SK-N-SH (cell line): ENCODE measurements around the gene ATG4C.
A peak's percentile ranks its signal among the peaks of the same experiment; 100 is the strongest.

ENCODE experiments used
- CHD2 ChIP-seq: fragments of 150-350 bp; IDR thresholded peaks from 2 replicates; pipeline ENCODE4 v1.6.1; 2018; ENCODE audit warnings: low read length; ENCODE audit not compliant: partially characterized antibody
- EZH2phosphoT487 ChIP-seq: fragments of 200-600 bp; sonication (generic); IDR thresholded peaks from 2 replicates; pipeline ENCODE4 v1.6.1; 2017; ENCODE audit warnings: low read depth, mixed run types, mild to moderate bottlenecking, antibody characterized with exemption, moderate library complexity, borderline replicate concordance
- FOXM1 ChIP-seq: IDR thresholded peaks from 2 replicates; pipeline ENCODE4 v1.4.0; 2012; ENCODE audit warnings: low read depth, mild to moderate bottlenecking
- NRF1 ChIP-seq: IDR thresholded peaks from 2 replicates; pipeline ENCODE4 v1.6.1; 2012; ENCODE audit warnings: low read depth, mild to moderate bottlenecking, low read length
- POLR2AphosphoS5 ChIP-seq: IDR thresholded peaks from 2 replicates; pipeline ENCODE4 v1.6.1; 2012; ENCODE audit warnings: low read depth, low read length
- RAD21 ChIP-seq: IDR thresholded peaks from 2 replicates; pipeline ENCODE4 v1.6.1; 2012; ENCODE audit warnings: mild to moderate bottlenecking, low read length
- RFX5 ChIP-seq: IDR thresholded peaks from 2 replicates; pipeline ENCODE4 v1.6.1; 2012; ENCODE audit warnings: mild to moderate bottlenecking, improper control_type of control experiment, low read length
- SMC3 ChIP-seq: IDR thresholded peaks from 2 replicates; pipeline ENCODE4 v1.6.1; 2012; ENCODE audit warnings: low read depth, low read length, improper control_type of control experiment
- TF ChIP-seq, protein P1 (sequence below): fragments of 150-350 bp; IDR thresholded peaks from 2 replicates; pipeline ENCODE4 v1.6.1; 2017; ENCODE audit warnings: antibody characterized with exemption, low read length, low read depth, borderline replicate concordance
- TF ChIP-seq, protein P2 (sequence below): fragments of 150-350 bp; IDR thresholded peaks from 2 replicates; pipeline ENCODE4 v1.6.1; 2016; ENCODE audit warnings: mild to moderate bottlenecking, low read depth, low read length
- TF ChIP-seq, protein P3 (sequence below): fragments of 200-600 bp; sonication (generic); IDR thresholded peaks from 2 replicates; pipeline ENCODE4 v1.6.1; 2017; ENCODE audit warnings: antibody characterized with exemption, mild to moderate bottlenecking, moderate library complexity
- TF ChIP-seq, protein P4 (sequence below): IDR thresholded peaks from 2 replicates; pipeline ENCODE4 v1.4.0; 2012; ENCODE audit warnings: low read depth

DNA sequence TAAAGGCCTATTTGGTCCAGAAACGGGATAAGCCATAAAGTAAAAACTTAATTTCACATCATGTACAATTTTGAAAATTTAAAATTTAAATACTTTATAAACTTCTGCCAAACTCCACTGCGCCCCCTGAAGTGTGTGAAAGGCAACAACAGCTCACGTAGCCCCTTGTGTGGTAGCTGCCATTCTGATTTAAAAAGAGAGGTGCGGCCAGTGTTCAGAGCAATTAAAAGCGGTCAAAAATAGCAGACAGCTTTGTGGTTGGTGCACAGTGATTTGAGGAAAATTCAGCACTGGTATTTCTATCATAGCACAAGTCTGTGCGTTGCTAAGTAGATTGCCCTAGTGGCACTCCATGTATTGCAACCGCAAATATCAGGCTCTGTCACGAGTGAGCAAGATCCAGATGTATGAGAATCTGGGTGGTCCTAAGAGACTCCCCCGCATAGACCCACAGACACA is 122.5 kb downstream of the ATG4C start:
- TF ChIP-seq, protein P1, sequence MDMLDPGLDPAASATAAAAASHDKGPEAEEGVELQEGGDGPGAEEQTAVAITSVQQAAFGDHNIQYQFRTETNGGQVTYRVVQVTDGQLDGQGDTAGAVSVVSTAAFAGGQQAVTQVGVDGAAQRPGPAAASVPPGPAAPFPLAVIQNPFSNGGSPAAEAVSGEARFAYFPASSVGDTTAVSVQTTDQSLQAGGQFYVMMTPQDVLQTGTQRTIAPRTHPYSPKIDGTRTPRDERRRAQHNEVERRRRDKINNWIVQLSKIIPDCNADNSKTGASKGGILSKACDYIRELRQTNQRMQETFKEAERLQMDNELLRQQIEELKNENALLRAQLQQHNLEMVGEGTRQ, result no peak
- TF ChIP-seq, protein P2, sequence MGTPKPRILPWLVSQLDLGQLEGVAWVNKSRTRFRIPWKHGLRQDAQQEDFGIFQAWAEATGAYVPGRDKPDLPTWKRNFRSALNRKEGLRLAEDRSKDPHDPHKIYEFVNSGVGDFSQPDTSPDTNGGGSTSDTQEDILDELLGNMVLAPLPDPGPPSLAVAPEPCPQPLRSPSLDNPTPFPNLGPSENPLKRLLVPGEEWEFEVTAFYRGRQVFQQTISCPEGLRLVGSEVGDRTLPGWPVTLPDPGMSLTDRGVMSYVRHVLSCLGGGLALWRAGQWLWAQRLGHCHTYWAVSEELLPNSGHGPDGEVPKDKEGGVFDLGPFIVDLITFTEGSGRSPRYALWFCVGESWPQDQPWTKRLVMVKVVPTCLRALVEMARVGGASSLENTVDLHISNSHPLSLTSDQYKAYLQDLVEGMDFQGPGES, result no peak
- TF ChIP-seq FOXM1 (no peak), POLR2AphosphoS5 (no peak), CHD2 (no peak), SMC3 (peak; percentile 24), RFX5 (no peak), NRF1 (no peak), EZH2phosphoT487 (no peak), RAD21 (peak; percentile 22; the same call in 1 of the 2 replicates)
- TF ChIP-seq, protein P3, sequence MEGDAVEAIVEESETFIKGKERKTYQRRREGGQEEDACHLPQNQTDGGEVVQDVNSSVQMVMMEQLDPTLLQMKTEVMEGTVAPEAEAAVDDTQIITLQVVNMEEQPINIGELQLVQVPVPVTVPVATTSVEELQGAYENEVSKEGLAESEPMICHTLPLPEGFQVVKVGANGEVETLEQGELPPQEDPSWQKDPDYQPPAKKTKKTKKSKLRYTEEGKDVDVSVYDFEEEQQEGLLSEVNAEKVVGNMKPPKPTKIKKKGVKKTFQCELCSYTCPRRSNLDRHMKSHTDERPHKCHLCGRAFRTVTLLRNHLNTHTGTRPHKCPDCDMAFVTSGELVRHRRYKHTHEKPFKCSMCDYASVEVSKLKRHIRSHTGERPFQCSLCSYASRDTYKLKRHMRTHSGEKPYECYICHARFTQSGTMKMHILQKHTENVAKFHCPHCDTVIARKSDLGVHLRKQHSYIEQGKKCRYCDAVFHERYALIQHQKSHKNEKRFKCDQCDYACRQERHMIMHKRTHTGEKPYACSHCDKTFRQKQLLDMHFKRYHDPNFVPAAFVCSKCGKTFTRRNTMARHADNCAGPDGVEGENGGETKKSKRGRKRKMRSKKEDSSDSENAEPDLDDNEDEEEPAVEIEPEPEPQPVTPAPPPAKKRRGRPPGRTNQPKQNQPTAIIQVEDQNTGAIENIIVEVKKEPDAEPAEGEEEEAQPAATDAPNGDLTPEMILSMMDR, result peak; percentile 62
- TF ChIP-seq, protein P4, sequence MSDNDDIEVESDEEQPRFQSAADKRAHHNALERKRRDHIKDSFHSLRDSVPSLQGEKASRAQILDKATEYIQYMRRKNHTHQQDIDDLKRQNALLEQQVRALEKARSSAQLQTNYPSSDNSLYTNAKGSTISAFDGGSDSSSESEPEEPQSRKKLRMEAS, result no peak
